AG10803 (cell line): Measurements from ENCODE around the gene MMP25.
"Not testable (repeated sequence)": the region's sequence is repeated elsewhere in the genome, so short reads cannot be mapped to it uniquely, and the experiment has no call there.

Experiments
- DNase-seq: peaks from one replicate; pipeline ENCODE4 v3.0.0; 2010; ENCODE audit warnings: low read depth
- H3K4me3 ChIP-seq: 2 replicates; pipeline ENCODE4 v1.5.1; 2011; ENCODE audit warnings: mild to moderate bottlenecking, low read length, control low read depth
- CTCF ChIP-seq: conservative IDR thresholded peaks from 2 replicates; pipeline ENCODE4 v1.5.1; 2011; ENCODE audit warnings: mild to moderate bottlenecking, low read length, control low read depth, inconsistent platforms

MMP25 gene

DNA sequence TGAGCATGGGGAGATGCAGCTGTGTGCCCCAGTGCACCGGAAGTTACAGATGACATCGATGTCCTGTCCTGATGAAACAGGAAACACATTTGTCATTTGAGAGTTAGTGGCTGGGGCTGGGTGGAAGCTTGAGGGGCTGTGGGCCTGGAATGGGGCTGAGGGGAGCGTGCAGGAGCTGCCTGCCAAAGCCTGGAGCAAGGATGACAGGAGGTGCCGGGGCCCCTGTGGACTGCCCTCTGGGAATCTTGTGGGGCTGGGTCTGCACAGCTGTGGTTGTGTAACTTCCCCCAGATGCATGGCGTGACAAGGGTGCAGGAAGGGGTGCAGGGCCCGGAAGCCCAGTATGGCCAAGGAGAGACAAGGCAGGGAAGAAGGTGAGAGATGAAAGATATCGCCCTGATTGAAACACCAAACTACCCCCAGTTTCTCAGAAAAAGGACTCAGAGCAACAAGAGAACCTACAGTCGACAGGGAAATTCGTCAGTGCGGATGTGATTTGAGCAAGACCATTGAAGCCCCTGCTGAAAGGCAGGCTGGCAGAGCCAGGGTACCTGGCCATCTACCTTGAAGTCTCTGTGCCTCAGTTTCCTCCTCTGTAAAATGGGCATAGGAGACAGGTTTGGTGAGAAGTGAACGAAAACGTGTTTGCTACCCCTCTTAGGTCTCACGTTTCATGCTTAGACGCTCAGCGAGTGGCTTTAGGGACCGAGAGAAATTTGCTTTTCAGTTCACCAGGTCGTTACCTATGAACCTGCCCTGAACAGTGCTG, 8.8 kb downstream of the MMP25 start:
- DNase-seq, result no peak

DNA sequence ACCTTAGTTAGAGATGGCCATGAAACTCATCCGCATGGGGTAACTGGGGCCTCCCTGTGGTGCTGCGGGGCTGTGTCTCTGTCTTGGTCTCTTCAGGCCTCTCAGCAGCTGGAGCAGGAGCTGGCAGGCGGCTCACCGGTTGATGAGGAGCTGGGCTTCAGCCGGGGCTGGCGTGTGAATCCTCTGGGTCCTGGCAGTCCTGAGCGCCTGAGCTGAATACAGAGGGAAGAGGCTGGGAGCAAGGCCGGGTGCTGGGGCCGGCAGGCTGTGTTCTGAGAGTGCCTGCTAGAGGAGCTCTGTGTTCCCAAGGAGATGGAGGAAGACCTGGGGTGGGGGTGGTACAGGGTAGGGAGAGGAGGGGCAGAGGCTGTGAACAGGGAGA, 9.4 kb downstream of the MMP25 start:
- not testable (repeated sequence) for DNase-seq, H3K4me3 ChIP-seq

More for the DNA sequence above, 8.8 kb downstream of the MMP25 start:
- H3K4me3 ChIP-seq, result no peak overlapping the region
- no peak for TF ChIP-seq CTCF

DNA sequence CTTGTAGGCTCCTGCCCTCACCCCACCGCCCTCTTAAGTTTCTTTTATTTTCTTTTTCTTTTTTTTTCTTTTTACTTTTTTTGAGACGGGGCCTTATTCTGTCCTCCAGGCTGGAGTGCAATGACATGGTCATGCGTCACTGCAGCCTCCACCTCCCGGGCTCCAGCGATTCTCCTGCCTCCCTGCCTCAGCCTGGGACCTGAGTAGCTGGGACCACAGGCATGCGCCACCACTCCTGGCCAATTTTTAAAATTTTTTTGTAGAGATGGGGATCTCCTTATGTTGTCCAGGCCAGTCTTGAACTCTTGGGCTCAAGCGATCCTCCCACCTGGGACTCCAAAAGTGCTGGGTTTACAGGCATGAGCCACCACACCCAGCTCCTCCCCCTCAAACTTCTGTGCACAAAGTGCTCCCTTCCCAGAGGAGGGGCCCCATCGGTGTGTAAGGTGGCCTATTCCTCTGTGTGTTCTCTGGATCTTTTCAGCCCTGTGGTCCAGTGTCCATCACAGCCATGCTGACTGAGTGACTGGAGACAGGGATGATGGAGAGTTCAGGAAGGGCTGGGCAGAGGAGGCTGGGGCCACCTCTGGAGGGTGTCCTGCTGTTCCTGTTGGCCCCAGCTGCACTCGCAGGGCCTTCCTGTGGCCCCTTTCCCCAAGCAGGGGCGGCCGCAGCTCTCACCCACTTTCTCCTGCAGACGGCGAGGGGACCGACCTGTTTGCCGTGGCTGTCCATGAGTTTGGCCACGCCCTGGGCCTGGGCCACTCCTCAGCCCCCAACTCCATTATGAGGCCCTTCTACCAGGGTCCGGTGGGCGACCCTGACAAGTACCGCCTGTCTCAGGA, 10.2 kb downstream of the MMP25 start:
- no peak for DNase-seq
- H3K4me3 ChIP-seq, result no peak overlapping the region
- no peak for TF ChIP-seq CTCF

GRCh38 chr16:3057181-3058138, 11.1 kb downstream of the MMP25 start:
- DNase-seq, result no peak
- no peak for TF ChIP-seq CTCF
- H3K4me3 ChIP-seq, result 0 out of 2 replicates have a peak overlapping the region, but pooled peaks have one; percentile 9

GRCh38 chr16:3058139-3059030, 12.0 kb downstream of the MMP25 start:
- no peak for TF ChIP-seq CTCF
- H3K4me3 ChIP-seq, result peak overlapping the region; percentile 83
- DNase-seq, result peak; percentile 12

- H3K4me3 ChIP-seq, result peak overlapping the region; percentile 83
- DNase-seq, result peak; percentile 88
- peak; percentile 49 for TF ChIP-seq CTCF
Observed at GRCh38 chr16:3059041-3059722, 12.8 kb downstream of the MMP25 start.
